Measurements from ENCODE around the gene LUC7L3.

The LUC7L3 gene

DNA sequence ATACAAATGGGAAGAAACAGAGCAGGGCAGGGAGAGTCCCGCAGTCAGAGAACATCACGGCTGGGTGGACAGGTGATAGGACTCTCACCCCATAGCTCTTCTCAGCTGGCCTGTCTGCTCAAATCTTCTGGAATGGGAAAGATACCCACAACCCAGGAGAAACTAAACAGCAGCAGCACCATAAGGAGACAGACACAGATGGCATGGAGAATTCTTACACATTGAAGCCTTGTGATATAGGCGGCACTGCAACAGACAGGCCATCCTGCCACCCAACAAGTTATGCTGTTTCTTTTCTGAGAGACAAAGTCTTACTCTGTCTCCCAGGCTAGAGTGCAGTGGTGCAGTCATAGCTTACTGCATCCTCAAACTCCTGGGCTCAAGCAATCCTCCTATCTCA is 56.5 kb downstream of the LUC7L3 start:
- H3K4me3 ChIP-seq (ENCODE audit: insufficient read depth, low read length, poor library complexity, severe bottlenecking), result no peak overlapping the region
- no peaks in the 10 kb centered on the region for H3F3A ChIP-seq (ENCODE audit: insufficient read depth)
- H3K79me2 ChIP-seq (ENCODE audit: insufficient read depth, low read length), result no peaks in the 10 kb centered on the region
- H4K20me1 ChIP-seq (ENCODE audit: low read depth, low read length), result no peaks in the 10 kb centered on the region
- no peak overlapping the region for H3K4me2 ChIP-seq (ENCODE audit: low read depth, low read length, poor library complexity, severe bottlenecking)
- no peaks in the 10 kb centered on the region for H3K9me3 ChIP-seq (ENCODE audit: insufficient read depth, low read length)
- H2AFZ ChIP-seq (ENCODE audit: low read depth, low read length, severe bottlenecking), result no peak overlapping the region
- H3K27me3 ChIP-seq (ENCODE audit: low read length), result no peaks in the 10 kb centered on the region
- H3K27ac ChIP-seq (ENCODE audit: low read depth, low read length), result no peak overlapping the region
- no peak overlapping the region for H3K9ac ChIP-seq (ENCODE audit: low read length)
- no peaks in the 10 kb centered on the region for H3K36me3 ChIP-seq (ENCODE audit: low read length)
- no peaks in the 10 kb centered on the region for H3K9me2 ChIP-seq (replicated peaks; ENCODE audit: insufficient read depth, low read length)
- TF ChIP-seq, protein P1, sequence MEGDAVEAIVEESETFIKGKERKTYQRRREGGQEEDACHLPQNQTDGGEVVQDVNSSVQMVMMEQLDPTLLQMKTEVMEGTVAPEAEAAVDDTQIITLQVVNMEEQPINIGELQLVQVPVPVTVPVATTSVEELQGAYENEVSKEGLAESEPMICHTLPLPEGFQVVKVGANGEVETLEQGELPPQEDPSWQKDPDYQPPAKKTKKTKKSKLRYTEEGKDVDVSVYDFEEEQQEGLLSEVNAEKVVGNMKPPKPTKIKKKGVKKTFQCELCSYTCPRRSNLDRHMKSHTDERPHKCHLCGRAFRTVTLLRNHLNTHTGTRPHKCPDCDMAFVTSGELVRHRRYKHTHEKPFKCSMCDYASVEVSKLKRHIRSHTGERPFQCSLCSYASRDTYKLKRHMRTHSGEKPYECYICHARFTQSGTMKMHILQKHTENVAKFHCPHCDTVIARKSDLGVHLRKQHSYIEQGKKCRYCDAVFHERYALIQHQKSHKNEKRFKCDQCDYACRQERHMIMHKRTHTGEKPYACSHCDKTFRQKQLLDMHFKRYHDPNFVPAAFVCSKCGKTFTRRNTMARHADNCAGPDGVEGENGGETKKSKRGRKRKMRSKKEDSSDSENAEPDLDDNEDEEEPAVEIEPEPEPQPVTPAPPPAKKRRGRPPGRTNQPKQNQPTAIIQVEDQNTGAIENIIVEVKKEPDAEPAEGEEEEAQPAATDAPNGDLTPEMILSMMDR (IDR thresholded peaks at IDR 0.05; ENCODE audit: insufficient read depth, low read length, poor library complexity, severe bottlenecking), result no peak
- no peak for TF ChIP-seq EZH2phosphoT487 (conservative IDR thresholded peaks at IDR 0.05; ENCODE audit: low read length)

GRCh38 chr17:50778471-50778870 is 59.1 kb downstream of the LUC7L3 start:
- Histone ChIP-seq H2AFZ (ENCODE audit: low read depth, low read length, severe bottlenecking) (no peak overlapping the region), H4K20me1 (ENCODE audit: low read depth, low read length) (no peaks in the 10 kb centered on the region), H3K9me3 (ENCODE audit: insufficient read depth, low read length) (no peaks in the 10 kb centered on the region), H3K9ac (ENCODE audit: low read length) (no peak overlapping the region), H3K27ac (ENCODE audit: low read depth, low read length) (no peak overlapping the region), H3K4me2 (ENCODE audit: low read depth, low read length, poor library complexity, severe bottlenecking) (no peak overlapping the region), H3K27me3 (ENCODE audit: low read length) (no peaks in the 10 kb centered on the region), H3K36me3 (ENCODE audit: low read length) (no peaks in the 10 kb centered on the region), H3K4me3 (ENCODE audit: insufficient read depth, low read length, poor library complexity, severe bottlenecking) (no peak overlapping the region), H3F3A (ENCODE audit: insufficient read depth) (no peaks in the 10 kb centered on the region), H3K9me2 (replicated peaks; ENCODE audit: insufficient read depth, low read length) (no peaks in the 10 kb centered on the region), H3K79me2 (ENCODE audit: insufficient read depth, low read length) (no peaks in the 10 kb centered on the region)
- no peak for TF ChIP-seq EZH2phosphoT487 (conservative IDR thresholded peaks at IDR 0.05; ENCODE audit: low read length)
- TF ChIP-seq, protein P1 (IDR thresholded peaks at IDR 0.05; ENCODE audit: insufficient read depth, low read length, poor library complexity, severe bottlenecking), result no peak

DNA sequence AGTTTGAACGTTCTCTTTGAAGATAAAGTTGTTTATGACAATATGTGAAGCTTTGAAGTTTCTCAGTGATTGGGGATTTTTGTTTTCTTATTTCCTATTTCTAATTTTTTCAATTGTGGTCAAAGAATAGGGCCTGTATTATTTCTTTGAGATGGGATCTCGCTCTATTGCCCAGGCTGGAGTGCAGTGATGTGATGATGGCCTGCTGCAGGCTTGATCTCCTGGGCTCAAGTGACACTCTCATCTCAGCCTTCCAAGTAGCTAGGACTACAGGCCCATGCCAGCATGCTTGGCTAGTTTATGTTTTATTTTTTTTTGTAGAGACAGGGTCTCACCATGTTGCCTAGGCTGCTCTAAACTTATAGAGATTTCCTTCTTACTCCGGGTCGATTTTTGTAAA is 59.6 kb downstream of the LUC7L3 start:
- Histone ChIP-seq H3K79me2 (ENCODE audit: insufficient read depth, low read length) (no peaks in the 10 kb centered on the region), H3K9ac (ENCODE audit: low read length) (no peak overlapping the region), H3K9me3 (ENCODE audit: insufficient read depth, low read length) (no peaks in the 10 kb centered on the region), H3F3A (ENCODE audit: insufficient read depth) (no peaks in the 10 kb centered on the region), H3K27ac (ENCODE audit: low read depth, low read length) (no peak overlapping the region), H3K4me2 (ENCODE audit: low read depth, low read length, poor library complexity, severe bottlenecking) (no peak overlapping the region), H3K36me3 (ENCODE audit: low read length) (no peaks in the 10 kb centered on the region), H2AFZ (ENCODE audit: low read depth, low read length, severe bottlenecking) (no peak overlapping the region), H4K20me1 (ENCODE audit: low read depth, low read length) (no peaks in the 10 kb centered on the region), H3K4me3 (ENCODE audit: insufficient read depth, low read length, poor library complexity, severe bottlenecking) (no peak overlapping the region), H3K27me3 (ENCODE audit: low read length) (no peaks in the 10 kb centered on the region), H3K9me2 (replicated peaks; ENCODE audit: insufficient read depth, low read length) (no peaks in the 10 kb centered on the region)
- TF ChIP-seq EZH2phosphoT487 (conservative IDR thresholded peaks at IDR 0.05; ENCODE audit: low read length), result no peak

GRCh38 chr17:50779747-50780353 is 60.4 kb downstream of the LUC7L3 start:
- Histone ChIP-seq H3K4me2 (ENCODE audit: low read depth, low read length, poor library complexity, severe bottlenecking) (no peak overlapping the region), H2AFZ (ENCODE audit: low read depth, low read length, severe bottlenecking) (no peak overlapping the region), H4K20me1 (ENCODE audit: low read depth, low read length) (no peaks in the 10 kb centered on the region), H3K27me3 (ENCODE audit: low read length) (no peaks in the 10 kb centered on the region), H3K9me2 (replicated peaks; ENCODE audit: insufficient read depth, low read length) (no peaks in the 10 kb centered on the region), H3K79me2 (ENCODE audit: insufficient read depth, low read length) (no peaks in the 10 kb centered on the region), H3F3A (ENCODE audit: insufficient read depth) (no peaks in the 10 kb centered on the region), H3K9ac (ENCODE audit: low read length) (no peak overlapping the region), H3K4me3 (ENCODE audit: insufficient read depth, low read length, poor library complexity, severe bottlenecking) (no peak overlapping the region), H3K36me3 (ENCODE audit: low read length) (no peaks in the 10 kb centered on the region), H3K27ac (ENCODE audit: low read depth, low read length) (no peak overlapping the region), H3K9me3 (ENCODE audit: insufficient read depth, low read length) (no peaks in the 10 kb centered on the region)
- no peak for TF ChIP-seq EZH2phosphoT487 (conservative IDR thresholded peaks at IDR 0.05; ENCODE audit: low read length)
- TF ChIP-seq, protein P1 (IDR thresholded peaks at IDR 0.05; ENCODE audit: insufficient read depth, low read length, poor library complexity, severe bottlenecking), result no peak

Measured in SU-DHL-6 (cell line).